GM12878 (cell line): Measurements from ENCODE around the gene MXRA8. TPM values are rescaled to one million over a fixed set of nuclear protein-coding genes. Genes with fewer than 3 reads are reported as not detected.

Source experiments
- ATAC-seq: fragments of 200-7000 bp; cut with Tn5 transposase; 3 replicates; pipeline ENCODE4 v1.9.1; 2020; ENCODE audit warnings: mild to moderate bottlenecking, moderate library complexity
- BruUV-seq: library from RNA; stranded (reverse); fragments of 400-500 nt; replicated peaks from 2 replicates; lab custom pipeline; 2021; lab: Mats Ljungman, UMichigan
- CTCF ChIA-PET: fragments of 300-600 bp; sonication (Branson Sonifier 250); formaldehyde crosslinking; extraction: SDS; loops from one replicate; lab custom pipeline; 2021; ENCODE audit warnings: inconsistent platforms; lab: Yijun Ruan, JAX
- POLR2A ChIA-PET: fragments of 350-600 bp; formaldehyde crosslinking; extraction: SDS; loops from one replicate; lab custom pipeline; 2021; ENCODE audit warnings: inconsistent platforms; lab: Charles Lee
- RAD21 ChIA-PET: fragments of 300-600 bp; sonication (Branson Sonifier 250); formaldehyde crosslinking; loops from one replicate; lab custom pipeline; 2023; ENCODE audit warnings: antibody characterized with exemption; ENCODE audit not compliant: unreplicated experiment; lab: Charles Lee
- SMC1A ChIA-PET: fragments of 300-600 bp; sonication (Branson Sonifier 250); formaldehyde crosslinking; loops from one replicate; lab custom pipeline; 2023; ENCODE audit not compliant: unreplicated experiment, uncharacterized antibody; lab: Charles Lee
- DNase-seq: peaks from one replicate; pipeline ENCODE4 v3.0.0-alpha.2; 2011; ENCODE audit warnings: low read depth, low spot score
- FAIRE-seq: peaks from 3 replicates; lab custom pipeline; 2011; peaks lifted over from hg19 to GRCh38; lab: Jason Lieb, UNC
- H2AFZ ChIP-seq: 2 replicates; pipeline ENCODE4 v1.6.0; 2011; ENCODE audit warnings: low read depth, low read length, control low read depth; ENCODE audit not compliant: control insufficient read depth
- H3K27ac ChIP-seq: 2 replicates; pipeline ENCODE4 v1.5.1; 2011; ENCODE audit warnings: control low read depth; ENCODE audit not compliant: control insufficient read depth, insufficient read depth
- H3K27me3 ChIP-seq, 2 experiments: replicated peaks in 1 of 2; 2 replicates each; pipeline versions ENCODE4 v1.6.0 to v1.6.1; 2011; ENCODE audit warnings: low read length in 1 of 2; ENCODE audit not compliant: control insufficient read depth in 2 of 2, insufficient read depth in 2 of 2
- H3K36me3 ChIP-seq, 2 experiments: 2 replicates each; pipeline ENCODE4 v1.5.1; 2011; ENCODE audit warnings: low read length in 1 of 2; ENCODE audit not compliant: control insufficient read depth in 2 of 2, insufficient read depth in 2 of 2
- H3K4me1 ChIP-seq: 2 replicates; pipeline ENCODE4 v1.6.1; 2011; ENCODE audit warnings: mild to moderate bottlenecking, low read length, moderate library complexity, mixed read lengths; ENCODE audit not compliant: control insufficient read depth, insufficient read depth
- H3K4me2 ChIP-seq: 2 replicates; pipeline ENCODE4 v1.6.0; 2011; ENCODE audit warnings: control low read depth; ENCODE audit not compliant: control insufficient read depth, insufficient read depth
- H3K4me3 ChIP-seq: fragments of 200-600 bp; sonication (generic); 2 replicates; pipeline ENCODE4 v1.5.1; 2016
- H3K79me2 ChIP-seq: 2 replicates; pipeline ENCODE4 v1.6.0; 2011; ENCODE audit warnings: low read length; ENCODE audit not compliant: control insufficient read depth, insufficient read depth
- H3K9ac ChIP-seq: 2 replicates; pipeline ENCODE4 v1.8.0; 2011; ENCODE audit warnings: low read length, control low read depth, mixed read lengths; ENCODE audit not compliant: control insufficient read depth, insufficient read depth
- H3K9me3 ChIP-seq: replicated peaks from 3 replicates; pipeline ENCODE4 v1.5.1; 2011; ENCODE audit warnings: mild to moderate bottlenecking, low read length; ENCODE audit not compliant: control insufficient read depth, insufficient read depth
- H4K20me1 ChIP-seq: 2 replicates; pipeline ENCODE4 v1.6.0; 2011; ENCODE audit not compliant: control insufficient read depth, insufficient read depth
- HDGF ChIP-seq: fragments of 450-650 bp; IDR thresholded peaks from 2 replicates; pipeline ENCODE4 v1.6.1; 2016; ENCODE audit warnings: antibody characterized with exemption
- IKZF1 ChIP-seq: fragments of 450-650 bp; conservative IDR thresholded peaks from 2 replicates; pipeline ENCODE4 v1.6.1; 2017; ENCODE audit warnings: antibody characterized with exemption, mild to moderate bottlenecking
- JUNB ChIP-seq: IDR thresholded peaks from 2 replicates; pipeline ENCODE4 v1.6.1; 2016; ENCODE audit warnings: antibody characterized with exemption, mild to moderate bottlenecking
- KLF5 ChIP-seq: fragments of 450-650 bp; IDR thresholded peaks from 2 replicates; pipeline ENCODE4 v1.6.1; 2014; ENCODE audit warnings: mild to moderate bottlenecking; ENCODE audit not compliant: partially characterized antibody
- MYB ChIP-seq: fragments of 150-350 bp; IDR thresholded peaks from 2 replicates; pipeline ENCODE4 v1.6.1; 2014; ENCODE audit warnings: mild to moderate bottlenecking, low read depth, low read length, borderline replicate concordance
- RELA ChIP-seq: fragments of 450-650 bp; IDR thresholded peaks from 2 replicates; pipeline ENCODE4 v1.8.0; 2014; ENCODE audit warnings: borderline replicate concordance; ENCODE audit not compliant: partially characterized antibody
- RUNX3 ChIP-seq: IDR thresholded peaks from 2 replicates; pipeline ENCODE4 v1.6.1; 2012; ENCODE audit warnings: low read length, inconsistent platforms
- SMAD1 ChIP-seq: fragments of 450-650 bp; IDR thresholded peaks from 2 replicates; pipeline ENCODE4 v1.6.1; 2018; ENCODE audit warnings: mild to moderate bottlenecking, low read depth; ENCODE audit not compliant: partially characterized antibody
- SPI1 ChIP-seq: IDR thresholded peaks from 2 replicates; pipeline ENCODE4 v1.6.1; 2011; ENCODE audit warnings: low read depth, mild to moderate bottlenecking, low read length, moderate library complexity, borderline replicate concordance; ENCODE audit not compliant: insufficient read depth
- SRF ChIP-seq, 2 experiments: IDR thresholded peaks; 2 replicates each; pipeline ENCODE4 v1.6.1; 2011; ENCODE audit warnings: low read depth in 2 of 2, low read length in 2 of 2, mild to moderate bottlenecking in 1 of 2, moderate library complexity in 1 of 2
- TBL1XR1 ChIP-seq: IDR thresholded peaks from 2 replicates; pipeline ENCODE4 v1.6.1; 2012; ENCODE audit warnings: low read depth, low read length, improper control_type of control experiment
- ZNF217 ChIP-seq: fragments of 450-650 bp; IDR thresholded peaks from 2 replicates; pipeline ENCODE4 v1.6.1; 2017; ENCODE audit warnings: antibody characterized with exemption, mild to moderate bottlenecking
- WGBS: methylation state at CpG from one replicate; pipeline ENCODE4 v1.1.6; 2016; ENCODE audit warnings: low lambda C conversion rate; ENCODE audit not compliant: insufficient replicate concordance, insufficient coverage; ENCODE audit errors: missing lambda C conversion rate; 5-methylcytosine and 5-hydroxymethylcytosine counted together
- in situ Hi-C: fragments of 300-500 bp; cut with MboI; formaldehyde crosslinking; loops from 9 replicates; pipeline ENCODE4 v1.14.3; 2018; ENCODE audit warnings: mixed read lengths
- intact Hi-C: fragments of 100-400 bp; cut with micrococcal nuclease; formaldehyde crosslinking; loops from one replicate; pipeline ENCODE4 v1.14.2; 2022; ENCODE audit not compliant: unreplicated experiment
- polyA plus RNA-seq, 11 experiments: library from polyadenylated mRNA; depleted of rRNA in 4 of 11; unstranded in 6 of 11; stranded (reverse) in 5 of 11; fragments of >200 nt; fragmentation: Nextera tagmentation in 4 of 11; fragmentation: Illumina TruSeq in 1 of 11; extraction: Ambion mirVana in 4 of 11; extraction: Trizol in 1 of 11; gene quantifications; 1 replicate in 1 of 11; 2 replicates in 10 of 11; pipeline versions ENCODE4 v1.2.1 to v1.2.3, GENCODE V29; 2011 to 2016; ENCODE audit warnings: inconsistent platforms in 2 of 11, missing spikeins in 2 of 11, low read depth in 1 of 11
- total RNA-seq, 4 experiments: library from RNA; depleted of rRNA in 3 of 4; stranded (reverse); fragments of >200 nt in 3 of 4; fragmentation: Illumina TruSeq in 1 of 4; extraction: Trizol in 1 of 4; gene quantifications; 2 replicates each; pipeline versions ENCODE4 v1.2.1 to v1.2.3, GENCODE V29; 2013 to 2021
- TF ChIP-seq, protein P1 (sequence below): fragments of 450-650 bp; IDR thresholded peaks from 2 replicates; pipeline ENCODE4 v1.6.1; 2016; ENCODE audit warnings: mild to moderate bottlenecking
- TF ChIP-seq, protein P2 (sequence below): IDR thresholded peaks from 2 replicates; pipeline ENCODE4 v1.6.1; 2012; ENCODE audit warnings: low read depth, low read length, improper control_type of control experiment
- TF ChIP-seq, protein P3 (sequence below): IDR thresholded peaks from 2 replicates; pipeline ENCODE4 v1.6.1; 2011; ENCODE audit warnings: low read depth, low read length, improper control_type of control experiment, borderline replicate concordance

Gene MXRA8
- total and polyA plus RNA-seq, 10 of the 15 experiments (the other 5 are each of a cell fraction or from before 2014, with no cell fraction given) = 0.11 to 0.54 (median 0.21) TPM; not detected in 6

DNA sequence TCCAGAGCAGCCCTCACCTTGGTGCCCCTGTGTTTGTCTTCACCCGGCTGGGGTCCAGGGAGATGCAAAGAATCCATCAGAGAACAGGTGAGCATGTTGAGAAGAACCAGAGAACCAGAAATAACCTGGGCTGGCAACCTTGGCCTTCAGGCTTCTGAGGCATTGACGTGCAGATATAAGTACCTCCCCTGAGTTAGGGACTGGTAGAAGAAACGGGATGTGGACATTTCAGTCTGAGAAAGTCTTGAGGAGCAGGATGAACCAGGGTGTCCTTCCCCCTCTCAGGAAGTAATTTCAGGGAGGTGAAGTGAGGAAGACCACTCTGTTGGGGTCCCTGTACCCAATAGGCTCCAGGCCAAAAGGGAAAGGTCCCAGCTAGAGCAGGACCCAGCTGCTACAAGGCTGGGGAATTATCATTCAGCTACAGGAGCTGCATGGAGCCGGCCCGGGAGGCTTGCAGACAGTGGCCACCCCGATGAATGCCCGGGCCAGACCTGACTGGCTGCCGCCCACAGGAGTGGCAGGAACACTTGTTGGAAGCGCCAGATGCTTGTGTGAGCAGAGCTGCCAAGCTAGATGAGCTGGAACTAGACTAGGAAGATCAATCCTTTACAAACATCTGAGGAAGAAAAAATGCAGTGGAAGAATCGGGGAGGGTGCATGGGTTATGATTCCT is 18.3 kb upstream of the MXRA8 start (continued):
- TF ChIP-seq, protein P1, sequence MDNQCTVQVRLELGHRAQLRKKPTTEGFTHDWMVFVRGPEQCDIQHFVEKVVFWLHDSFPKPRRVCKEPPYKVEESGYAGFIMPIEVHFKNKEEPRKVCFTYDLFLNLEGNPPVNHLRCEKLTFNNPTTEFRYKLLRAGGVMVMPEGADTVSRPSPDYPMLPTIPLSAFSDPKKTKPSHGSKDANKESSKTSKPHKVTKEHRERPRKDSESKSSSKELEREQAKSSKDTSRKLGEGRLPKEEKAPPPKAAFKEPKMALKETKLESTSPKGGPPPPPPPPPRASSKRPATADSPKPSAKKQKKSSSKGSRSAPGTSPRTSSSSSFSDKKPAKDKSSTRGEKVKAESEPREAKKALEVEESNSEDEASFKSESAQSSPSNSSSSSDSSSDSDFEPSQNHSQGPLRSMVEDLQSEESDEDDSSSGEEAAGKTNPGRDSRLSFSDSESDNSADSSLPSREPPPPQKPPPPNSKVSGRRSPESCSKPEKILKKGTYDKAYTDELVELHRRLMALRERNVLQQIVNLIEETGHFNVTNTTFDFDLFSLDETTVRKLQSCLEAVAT = no peak
- no peak for TF ChIP-seq RUNX3
- no peak for TF ChIP-seq RELA
- TF ChIP-seq SPI1 = no peak

GRCh38 chr1:1374929-1375662 is 16.7 kb upstream of the MXRA8 start, which contains the start of gene AURKAIP1:
Gene AURKAIP1, minus strand, starts transcription at chr1:1375207. Its CDS starts 451 bp downstream, at chr1:1374756.
- no TSS peak for BruUV-seq
- Histone ChIP-seq H3K9ac (peak within 1 kb of the TSS; percentile 95), H3K27me3 (no peaks in the 10 kb centered on the region), H3K4me2 (peak within 1 kb of the TSS; percentile 95), H2AFZ (peak within 1 kb of the TSS; percentile 67), H3K27ac (peak within 1 kb of the TSS; percentile 86), H3K79me2 (peaks cover 30% of the 10 kb centered on the region), H3K36me3 (peaks cover 0 to 3% of the 10 kb centered on the region in 2 experiments; a peak in 2 of 4 replicates), H3K4me1 (peaks cover 24% of the 10 kb centered on the region), H3K9me3 (no peaks in the 10 kb centered on the region), H3K4me3 (peak within 1 kb of the TSS; percentile 94), H4K20me1 (no peaks in the 10 kb centered on the region)
- peak; percentile 94 for ATAC-seq
- RAD21 ChIA-PET = interaction anchor here (1.2 to 1.4 kb wide), 5 partner anchors 24 to 131 kb away, joined by 3 to 6 read pairs (median 4); partner anchors contain the start of gene CCNL2
- 1% methylated on average over 85 of the region's 85 CpGs for WGBS
- POLR2A ChIA-PET = interaction anchor here (0.5 to 2.5 kb wide), 9 partner anchors 15 to 130 kb away, joined by 3 to 17 read pairs (median 3); partner anchors contain the start of gene CCNL2
- SMC1A ChIA-PET = interaction anchor here (0.6 to 1.5 kb wide), 6 partner anchors 31 to 131 kb away, joined by 3 to 5 read pairs (median 3); no protein-coding TSS in a partner anchor
- FAIRE-seq = peak; percentile 100
- peak; percentile 98 for DNase-seq
- in situ Hi-C loops (no loop called here), intact Hi-C loops (loop anchor here (2.0 to 10.0 kb wide), 2 partner anchors 66 to 130 kb away; partner anchors contain the start of gene PUSL1)
- CTCF ChIA-PET = interaction anchor here (0.8 to 1.8 kb wide), 10 partner anchors 23 to 144 kb away, joined by 3 to 5 read pairs (median 4); partner anchors contain the start of genes CCNL2 and MRPL20
- TF ChIP-seq SRF (IDR thresholded peaks at IDR 0.05; ENCODE audit: low read depth in 2 of 2, low read length in 2 of 2) (peak; percentile 53 to 85; a peak in 3 of 4 replicates), KLF5 (peak; percentile 92), MYB (0 out of 2 replicates have a peak, but pooled peaks have one; percentile 59), HDGF (no peak), ZNF217 (0 out of 2 replicates have a peak, but pooled peaks have one; percentile 27), SMAD1 (peak; percentile 83), JUNB (no peak), IKZF1 (peak; percentile 100), TBL1XR1 (peak; percentile 32; the same call in 1 of the 2 replicates)
- TF ChIP-seq, protein P2, sequence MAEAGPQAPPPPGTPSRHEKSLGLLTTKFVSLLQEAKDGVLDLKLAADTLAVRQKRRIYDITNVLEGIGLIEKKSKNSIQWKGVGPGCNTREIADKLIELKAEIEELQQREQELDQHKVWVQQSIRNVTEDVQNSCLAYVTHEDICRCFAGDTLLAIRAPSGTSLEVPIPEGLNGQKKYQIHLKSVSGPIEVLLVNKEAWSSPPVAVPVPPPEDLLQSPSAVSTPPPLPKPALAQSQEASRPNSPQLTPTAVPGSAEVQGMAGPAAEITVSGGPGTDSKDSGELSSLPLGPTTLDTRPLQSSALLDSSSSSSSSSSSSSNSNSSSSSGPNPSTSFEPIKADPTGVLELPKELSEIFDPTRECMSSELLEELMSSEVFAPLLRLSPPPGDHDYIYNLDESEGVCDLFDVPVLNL = no peak
- TF ChIP-seq, protein P3, sequence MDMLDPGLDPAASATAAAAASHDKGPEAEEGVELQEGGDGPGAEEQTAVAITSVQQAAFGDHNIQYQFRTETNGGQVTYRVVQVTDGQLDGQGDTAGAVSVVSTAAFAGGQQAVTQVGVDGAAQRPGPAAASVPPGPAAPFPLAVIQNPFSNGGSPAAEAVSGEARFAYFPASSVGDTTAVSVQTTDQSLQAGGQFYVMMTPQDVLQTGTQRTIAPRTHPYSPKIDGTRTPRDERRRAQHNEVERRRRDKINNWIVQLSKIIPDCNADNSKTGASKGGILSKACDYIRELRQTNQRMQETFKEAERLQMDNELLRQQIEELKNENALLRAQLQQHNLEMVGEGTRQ = no peak
